Effector memory CD8-positive, alpha-beta T cell (primary cell): ENCODE measurements around the gene UQCR11.
"Not testable (repeated sequence)": the region's sequence is repeated elsewhere in the genome, so short reads cannot be mapped to it uniquely, and the experiment has no call there.

Experiments
- ATAC-seq: fragments of 150-1000 bp; cut with Tn5 transposase; replicated peaks from 2 replicates; pipeline ENCODE4 v1.10.0; 2021; ENCODE audit warnings: mild to moderate bottlenecking, moderate library complexity
- DNase-seq, 3 experiments: peaks; one replicate each; pipeline ENCODE4 v3.0.0; 2021
- H3K27ac Mint-ChIP-seq, 2 donors: one replicate each; pipeline ENCODE4 v1.8.0; 2022; ENCODE audit warnings: mild to moderate bottlenecking in 2 of 2, mixed read lengths in 2 of 2, moderate library complexity in 2 of 2
- H3K27me3 Mint-ChIP-seq, 2 donors: one replicate each; pipeline ENCODE4 v1.8.0; 2022; ENCODE audit warnings: mixed read lengths in 2 of 2
- H3K36me3 Mint-ChIP-seq: one replicate; pipeline ENCODE4 v1.8.0; 2022; ENCODE audit warnings: mild to moderate bottlenecking, moderate library complexity, mixed read lengths; ENCODE audit not compliant: insufficient read depth
- H3K4me1 Mint-ChIP-seq, 2 donors: one replicate each; pipeline ENCODE4 v1.8.0; 2022; ENCODE audit warnings: low read depth in 2 of 2, mixed read lengths in 2 of 2
- H3K4me3 Mint-ChIP-seq, 2 donors: one replicate each; pipeline ENCODE4 v1.8.0; 2022; ENCODE audit warnings: mild to moderate bottlenecking in 2 of 2, mixed read lengths in 2 of 2, moderate library complexity in 2 of 2
- H3K9me3 Mint-ChIP-seq, 2 donors: one replicate each; pipeline ENCODE4 v1.8.0; 2022; ENCODE audit warnings: mixed read lengths in 2 of 2

The UQCR11 gene

GRCh38 chr19:1646659-1647453 lies 41.6 kb upstream of the UQCR11 start:
- Mint-ChIP-seq H3K27ac (no peak overlapping the region), H3K4me3 (no peak overlapping the region)

GRCh38 chr19:1646149-1646548 lies 40.9 kb upstream of the UQCR11 start:
- no peak for ATAC-seq
- no peak for DNase-seq
- H3K4me1 Mint-ChIP-seq, result peaks cover 18 to 23% of the 10 kb centered on the region in 2 donors
- H3K4me3 Mint-ChIP-seq, result no peak overlapping the region
- peaks cover 31% of the 10 kb centered on the region for H3K36me3 Mint-ChIP-seq
- no peaks in the 10 kb centered on the region for H3K9me3 Mint-ChIP-seq
- H3K27ac Mint-ChIP-seq, result no peak overlapping the region
- H3K27me3 Mint-ChIP-seq, result no peaks in the 10 kb centered on the region

More at GRCh38 chr19:1646659-1647453, 41.6 kb upstream of the UQCR11 start:
- Mint-ChIP-seq H3K9me3 (no peaks in the 10 kb centered on the region), H3K4me1 (peaks cover 20 to 26% of the 10 kb centered on the region in 2 donors), H3K27me3 (no peaks in the 10 kb centered on the region), H3K36me3 (peaks cover 33% of the 10 kb centered on the region)
- no peak for ATAC-seq
- DNase-seq, result no peak

- H3K27me3 Mint-ChIP-seq, result no peaks in the 10 kb centered on the region
- ATAC-seq, result no peak
- no peak for DNase-seq
- peaks cover 12 to 14% of the 10 kb centered on the region in 2 donors for H3K4me1 Mint-ChIP-seq
- H3K9me3 Mint-ChIP-seq, result no peaks in the 10 kb centered on the region
- H3K27ac Mint-ChIP-seq, result peak overlapping the region in 1 of 2 donors; percentile 35
- peaks cover 28% of the 10 kb centered on the region for H3K36me3 Mint-ChIP-seq
- H3K4me3 Mint-ChIP-seq, result no peak overlapping the region
These were observed 40.0 kb upstream of the UQCR11 start for GRCh38 chr19:1645299-1645698.

GRCh38 chr19:1644070-1644469 lies 38.8 kb upstream of the UQCR11 start:
- Mint-ChIP-seq H3K9me3 (no peaks in the 10 kb centered on the region), H3K27me3 (no peaks in the 10 kb centered on the region), H3K36me3 (peaks cover 27% of the 10 kb centered on the region), H3K4me1 (peaks cover 10 to 13% of the 10 kb centered on the region in 2 donors), H3K27ac (peak overlapping the region in 1 of 2 donors; percentile 35), H3K4me3 (no peak overlapping the region)
- no peak for ATAC-seq
- DNase-seq, result no peak

- H3K4me3 Mint-ChIP-seq, H3K27me3 Mint-ChIP-seq, H3K27ac Mint-ChIP-seq, ATAC-seq, H3K9me3 Mint-ChIP-seq, DNase-seq: not testable (repeated sequence)
- Mint-ChIP-seq H3K4me1 (peaks cover 6 to 11% of the 10 kb centered on the region in 2 donors), H3K36me3 (peaks cover 35% of the 10 kb centered on the region)
These were observed 35.7 kb upstream of the UQCR11 start for GRCh38 chr19:1640893-1641448.

- no peak for ATAC-seq
- DNase-seq, result no peak
- H3K27me3 Mint-ChIP-seq, result no peaks in the 10 kb centered on the region
- H3K36me3 Mint-ChIP-seq, result peaks cover 30% of the 10 kb centered on the region
- H3K4me3 Mint-ChIP-seq, result no peak overlapping the region
- no peak overlapping the region for H3K27ac Mint-ChIP-seq
- H3K4me1 Mint-ChIP-seq, result peaks cover 1 to 10% of the 10 kb centered on the region in 2 donors
- H3K9me3 Mint-ChIP-seq, result no peaks in the 10 kb centered on the region
These were observed 31.3 kb upstream of the UQCR11 start for GRCh38 chr19:1636325-1637236.

GRCh38 chr19:1634938-1635243 lies 29.6 kb upstream of the UQCR11 start:
- H3K27ac Mint-ChIP-seq, result no peak overlapping the region
- H3K9me3 Mint-ChIP-seq, result no peaks in the 10 kb centered on the region
- ATAC-seq (no peak), DNase-seq (no peak)
- peaks cover 1 to 10% of the 10 kb centered on the region in 2 donors for H3K4me1 Mint-ChIP-seq
- no peaks in the 10 kb centered on the region for H3K27me3 Mint-ChIP-seq
- H3K36me3 Mint-ChIP-seq, result peaks cover 26% of the 10 kb centered on the region
- H3K4me3 Mint-ChIP-seq, result no peak overlapping the region

- DNase-seq, result no peak
- ATAC-seq, result no peak
- Mint-ChIP-seq H3K27ac (peak overlapping the region in 1 of 2 donors; percentile 68), H3K9me3 (no peaks in the 10 kb centered on the region), H3K27me3 (no peaks in the 10 kb centered on the region), H3K4me1 (peaks cover 0 to 6% of the 10 kb centered on the region in 2 donors), H3K4me3 (no peak overlapping the region), H3K36me3 (peaks cover 25% of the 10 kb centered on the region)
These were observed 29.1 kb upstream of the UQCR11 start for GRCh38 chr19:1634242-1634937.

- H3K4me3 Mint-ChIP-seq, result no peak overlapping the region
- H3K36me3 Mint-ChIP-seq, result peaks cover 20% of the 10 kb centered on the region
- DNase-seq, result no peak
- H3K9me3 Mint-ChIP-seq, result no peaks in the 10 kb centered on the region
- peaks cover 0 to 6% of the 10 kb centered on the region in 2 donors for H3K4me1 Mint-ChIP-seq
- ATAC-seq, result no peak
- H3K27me3 Mint-ChIP-seq, result no peaks in the 10 kb centered on the region
- H3K27ac Mint-ChIP-seq, result peak overlapping the region in 1 of 2 donors; percentile 68
These were observed 28.1 kb upstream of the UQCR11 start for GRCh38 chr19:1633269-1633826.

GRCh38 chr19:1632462-1633268 lies 27.4 kb upstream of the UQCR11 start:
- Mint-ChIP-seq H3K9me3 (no peaks in the 10 kb centered on the region), H3K27me3 (no peaks in the 10 kb centered on the region), H3K36me3 (peaks cover 20% of the 10 kb centered on the region), H3K4me1 (peaks cover 0 to 6% of the 10 kb centered on the region in 2 donors), H3K27ac (no peak overlapping the region), H3K4me3 (no peak overlapping the region)
- DNase-seq (no peak), ATAC-seq (no peak)

- DNase-seq (no peak), ATAC-seq (no peak)
- Mint-ChIP-seq H3K4me1 (peaks cover 0 to 6% of the 10 kb centered on the region in 2 donors), H3K27me3 (no peaks in the 10 kb centered on the region), H3K9me3 (no peaks in the 10 kb centered on the region), H3K36me3 (peaks cover 20% of the 10 kb centered on the region), H3K27ac (no peak overlapping the region), H3K4me3 (peak overlapping the region in 1 of 2 donors; percentile 14)
These were observed 26.4 kb upstream of the UQCR11 start for GRCh38 chr19:1631557-1632100.

GRCh38 chr19:1630811-1631210 lies 25.5 kb upstream of the UQCR11 start:
- no peak overlapping the region for H3K27ac Mint-ChIP-seq
- no peak overlapping the region for H3K4me3 Mint-ChIP-seq
- H3K9me3 Mint-ChIP-seq, result no peaks in the 10 kb centered on the region
- DNase-seq (no peak), ATAC-seq (no peak)
- no peaks in the 10 kb centered on the region for H3K27me3 Mint-ChIP-seq
- peaks cover 12% of the 10 kb centered on the region for H3K36me3 Mint-ChIP-seq
- H3K4me1 Mint-ChIP-seq, result peaks cover 0 to 6% of the 10 kb centered on the region in 2 donors
